Fibroblast of lung (primary cell): ENCODE results near the gene MAML2. TPM values are rescaled to one million over a fixed set of nuclear protein-coding genes. Genes with fewer than 3 reads are reported as not detected.

ENCODE experiments used
- DNase-seq, 2 donors: peaks; one replicate each; pipeline versions ENCODE4 v3.0.0 to v3.0.0-alpha.2; 2010; ENCODE audit warnings: low read depth in 2 of 2
- H2AFZ ChIP-seq: 2 replicates; pipeline ENCODE4 v1.5.1; 2012; ENCODE audit warnings: low read length, control low read depth, inconsistent platforms
- H3K27ac ChIP-seq: 2 replicates; pipeline ENCODE4 v1.5.1; 2011; ENCODE audit warnings: low read length, control low read depth; ENCODE audit not compliant: insufficient read depth
- H3K27me3 ChIP-seq: 2 replicates; pipeline ENCODE4 v1.5.1; 2011; ENCODE audit warnings: mild to moderate bottlenecking, low read length; ENCODE audit not compliant: control insufficient read depth, insufficient read depth
- H3K36me3 ChIP-seq: 2 replicates; pipeline ENCODE4 v1.5.1; 2011; ENCODE audit warnings: low read length; ENCODE audit not compliant: control insufficient read depth, insufficient read depth
- H3K4me1 ChIP-seq: 2 replicates; pipeline ENCODE4 v1.5.1; 2011; ENCODE audit warnings: low read length; ENCODE audit not compliant: control insufficient read depth, insufficient read depth; ENCODE audit errors: extremely low read depth
- H3K4me2 ChIP-seq: 2 replicates; pipeline ENCODE4 v1.5.1; 2011; ENCODE audit warnings: low read length, control low read depth; ENCODE audit not compliant: insufficient read depth; ENCODE audit errors: extremely low read depth
- H3K4me3 ChIP-seq, 4 experiments: fragments of 200-600 bp in 1 of 4; sonication (generic) in 1 of 4; replicated peaks in 1 of 4; 2 replicates each; pipeline ENCODE4 v1.5.1; 2011 to 2016; ENCODE audit warnings: low read length in 4 of 4, low read depth in 3 of 4, mild to moderate bottlenecking in 3 of 4, control low read depth in 2 of 4, inconsistent platforms in 1 of 4, mixed read lengths in 1 of 4; ENCODE audit not compliant: insufficient read depth in 1 of 4; ENCODE audit errors: control extremely low read depth in 1 of 4
- H3K79me2 ChIP-seq: 2 replicates; pipeline ENCODE4 v1.5.1; 2012; ENCODE audit warnings: mild to moderate bottlenecking, low read length, inconsistent platforms; ENCODE audit not compliant: control insufficient read depth, insufficient read depth
- H3K9ac ChIP-seq: 2 replicates; pipeline ENCODE4 v1.5.1; 2011; ENCODE audit warnings: mild to moderate bottlenecking, low read length, control low read depth; ENCODE audit not compliant: insufficient read depth
- H3K9me3 ChIP-seq: 2 replicates; pipeline ENCODE4 v1.5.1; 2012; ENCODE audit warnings: low read depth, low read length; ENCODE audit not compliant: control insufficient read depth, insufficient read depth
- H4K20me1 ChIP-seq: 2 replicates; pipeline ENCODE4 v1.5.1; 2011; ENCODE audit warnings: low read length; ENCODE audit not compliant: control insufficient read depth, insufficient read depth; ENCODE audit errors: extremely low read depth
- EZH2 ChIP-seq: IDR thresholded peaks from 2 replicates; pipeline ENCODE4 v1.5.1; 2012; ENCODE audit warnings: low read length, control low read depth, mild to moderate bottlenecking; ENCODE audit errors: missing control alignments
- polyA plus RNA-seq, 2 donors: library from polyadenylated mRNA; depleted of rRNA in 1 of 2; stranded (reverse) in 1 of 2; unstranded in 1 of 2; fragments of >200 nt; gene quantifications; 2 replicates each; pipeline ENCODE4 v1.2.1, GENCODE V29; 2011 to 2012; ENCODE audit warnings: missing spikeins in 1 of 2
- total RNA-seq: library from RNA; depleted of rRNA; stranded (reverse); fragments of >200 nt; gene quantifications from 2 replicates; pipeline ENCODE4 v1.2.1, GENCODE V29; 2014
- TF ChIP-seq, protein P1 (sequence below), 2 donors: IDR thresholded peaks in 1 of 2; conservative IDR thresholded peaks in 1 of 2; 1 replicate in 1 of 2; 2 replicates in 1 of 2; pipeline ENCODE4 v1.5.1; 2011 to 2012; ENCODE audit warnings: low read length in 2 of 2, control low read depth in 1 of 2, inconsistent platforms in 1 of 2, low read depth in 1 of 2, mild to moderate bottlenecking in 1 of 2

The MAML2 gene
- total and polyA plus RNA-seq, 2 donors (not counting 1 experiment from before 2014, with no cell fraction given): 13.0 to 19.0 TPM

DNA sequence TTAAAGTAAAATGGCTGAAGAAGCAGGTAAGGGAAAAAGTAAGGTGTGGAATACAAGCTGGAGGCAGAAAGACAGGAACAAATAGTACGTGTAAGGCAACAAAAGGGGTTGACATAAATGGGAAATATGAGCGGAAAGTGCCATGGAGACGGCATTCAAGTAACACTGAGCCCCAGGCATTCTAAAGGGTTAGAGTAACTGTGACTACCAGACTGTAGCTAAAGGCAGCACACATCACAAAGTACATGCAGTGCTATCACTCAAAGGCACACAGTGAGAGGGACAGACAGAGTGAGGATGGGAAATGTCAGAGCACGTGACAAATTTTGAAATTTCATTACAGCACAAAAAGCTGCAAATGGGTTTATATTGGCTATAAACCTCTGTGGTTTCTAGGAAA is 13.9 kb upstream of the MAML2 start:
- H3K79me2 ChIP-seq: no peaks in the 10 kb centered on the region
- no peak overlapping the region for H3K27ac ChIP-seq
- H3K27me3 ChIP-seq: no peaks in the 10 kb centered on the region
- no peak overlapping the region for H3K9ac ChIP-seq
- H2AFZ ChIP-seq: no peak overlapping the region
- peaks cover 4% of the 10 kb centered on the region for H3K36me3 ChIP-seq
- no peak for TF ChIP-seq EZH2
- TF ChIP-seq, protein P1, sequence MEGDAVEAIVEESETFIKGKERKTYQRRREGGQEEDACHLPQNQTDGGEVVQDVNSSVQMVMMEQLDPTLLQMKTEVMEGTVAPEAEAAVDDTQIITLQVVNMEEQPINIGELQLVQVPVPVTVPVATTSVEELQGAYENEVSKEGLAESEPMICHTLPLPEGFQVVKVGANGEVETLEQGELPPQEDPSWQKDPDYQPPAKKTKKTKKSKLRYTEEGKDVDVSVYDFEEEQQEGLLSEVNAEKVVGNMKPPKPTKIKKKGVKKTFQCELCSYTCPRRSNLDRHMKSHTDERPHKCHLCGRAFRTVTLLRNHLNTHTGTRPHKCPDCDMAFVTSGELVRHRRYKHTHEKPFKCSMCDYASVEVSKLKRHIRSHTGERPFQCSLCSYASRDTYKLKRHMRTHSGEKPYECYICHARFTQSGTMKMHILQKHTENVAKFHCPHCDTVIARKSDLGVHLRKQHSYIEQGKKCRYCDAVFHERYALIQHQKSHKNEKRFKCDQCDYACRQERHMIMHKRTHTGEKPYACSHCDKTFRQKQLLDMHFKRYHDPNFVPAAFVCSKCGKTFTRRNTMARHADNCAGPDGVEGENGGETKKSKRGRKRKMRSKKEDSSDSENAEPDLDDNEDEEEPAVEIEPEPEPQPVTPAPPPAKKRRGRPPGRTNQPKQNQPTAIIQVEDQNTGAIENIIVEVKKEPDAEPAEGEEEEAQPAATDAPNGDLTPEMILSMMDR (conservative IDR thresholded peaks at IDR 0.05 in 1 of 2, IDR thresholded peaks at IDR 0.05 in 1 of 2; ENCODE audit: low read depth in 1 of 2, low read length in 2 of 2): no peak
- no peaks in the 10 kb centered on the region for H3K9me3 ChIP-seq
- no peaks in the 10 kb centered on the region for H4K20me1 ChIP-seq
- H3K4me3 ChIP-seq: no peak overlapping the region
- no peak for DNase-seq
- no peak overlapping the region for H3K4me2 ChIP-seq
- no peaks in the 10 kb centered on the region for H3K4me1 ChIP-seq

DNA sequence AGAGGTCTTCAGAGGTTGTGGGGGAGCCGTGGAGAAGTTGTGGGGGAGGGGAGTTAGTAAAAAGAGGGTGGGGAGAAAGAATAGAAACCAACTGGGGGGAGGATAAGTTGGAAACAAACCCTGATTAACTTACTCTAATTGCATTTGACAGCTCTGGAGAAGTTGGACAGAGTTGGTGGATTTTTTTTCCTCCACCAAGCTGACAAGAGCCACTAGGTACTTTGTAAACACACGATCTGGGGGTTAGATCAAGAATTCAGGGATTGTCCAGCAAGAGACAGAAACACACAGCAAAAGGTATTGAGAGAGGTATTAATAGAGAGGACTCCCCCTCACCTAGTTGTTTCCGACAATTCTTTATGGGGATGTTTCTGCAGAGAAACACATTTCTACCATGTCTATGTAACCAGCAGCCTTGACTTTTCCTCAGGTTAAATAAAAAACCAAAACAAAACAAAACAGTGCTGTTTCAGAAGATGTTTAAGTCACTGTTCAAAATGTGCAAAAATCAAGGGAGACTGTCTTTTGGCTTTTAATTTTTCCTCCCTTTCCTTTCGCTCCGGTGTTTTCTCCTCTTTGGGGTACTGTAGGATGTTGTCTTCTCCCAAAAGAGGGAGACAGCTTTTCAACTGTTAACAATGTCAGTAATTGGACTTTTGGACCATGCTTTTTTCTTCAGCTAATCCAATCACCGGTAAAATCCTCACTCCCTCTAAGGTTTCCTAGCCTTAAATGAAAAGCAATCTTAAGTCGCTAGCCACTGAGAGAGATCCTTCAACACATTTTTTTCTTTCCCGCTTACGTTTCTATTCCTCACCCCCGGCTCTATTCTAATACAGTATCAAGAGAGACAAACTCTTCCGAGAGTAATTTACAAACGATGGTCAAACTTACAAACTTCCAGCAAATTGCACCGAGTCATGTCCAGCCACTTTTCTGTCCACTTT is 708 bp downstream of the MAML2 start:
- TF ChIP-seq, protein P1 (conservative IDR thresholded peaks at IDR 0.05 in 1 of 2, IDR thresholded peaks at IDR 0.05 in 1 of 2; ENCODE audit: low read depth in 1 of 2, low read length in 2 of 2): no peak
- no peak for TF ChIP-seq EZH2
- Histone ChIP-seq H3K9ac (peak overlapping the region; percentile 72), H3K4me1 (peaks cover 7% of the 10 kb centered on the region), H2AFZ (peak overlapping the region; percentile 50), H3K79me2 (peaks cover 56% of the 10 kb centered on the region), H3K27ac (peak overlapping the region; percentile 89), H3K9me3 (no peaks in the 10 kb centered on the region), H3K4me2 (peak overlapping the region; percentile 99), H3K36me3 (no peaks in the 10 kb centered on the region), H3K4me3 (peak overlapping the region; percentile 67 to 97 (median 90)), H4K20me1 (no peaks in the 10 kb centered on the region), H3K27me3 (no peaks in the 10 kb centered on the region)
- peak; percentile 55 for DNase-seq

DNA sequence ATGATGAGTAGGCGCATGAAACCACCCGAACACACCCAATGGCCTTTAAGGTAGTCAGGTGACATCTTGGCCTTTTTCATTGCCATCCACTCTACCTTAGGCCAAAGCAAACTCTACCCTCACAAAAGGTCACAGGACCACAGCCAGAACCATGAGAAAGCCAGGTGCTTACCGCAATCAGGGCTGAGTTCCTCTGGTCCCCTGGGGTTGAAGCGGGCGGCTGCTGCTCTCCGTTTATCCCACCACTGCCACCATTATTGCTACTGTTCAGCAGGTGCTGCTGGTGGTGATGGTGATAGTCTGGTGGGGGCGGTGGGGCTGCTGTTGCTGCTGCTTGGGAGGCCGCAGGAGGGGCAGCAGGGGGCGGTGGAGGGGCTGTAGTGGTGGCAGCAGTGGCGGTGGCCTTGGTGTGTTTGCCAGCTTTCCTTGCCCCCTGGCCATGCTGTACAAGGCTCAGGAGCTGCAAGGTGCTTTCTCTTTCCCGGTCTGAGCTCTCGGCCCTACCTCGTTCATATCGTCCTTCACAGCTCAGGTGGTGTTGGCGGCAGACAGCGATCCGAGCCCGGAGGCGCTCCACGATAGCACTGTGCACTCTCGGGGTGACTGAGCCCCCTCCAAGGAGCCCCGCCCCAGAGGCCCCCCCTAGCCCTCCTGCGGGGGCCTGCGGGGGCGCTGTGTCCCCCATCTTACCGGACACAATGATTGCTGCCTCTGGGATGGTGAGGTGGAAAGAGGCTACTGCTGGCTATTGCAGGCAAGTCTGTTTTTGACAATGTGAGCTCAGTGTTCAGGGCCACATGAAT is 1.6 kb downstream of the MAML2 start:
- H3K9me3 ChIP-seq: no peaks in the 10 kb centered on the region
- peaks cover 8% of the 10 kb centered on the region for H3K4me1 ChIP-seq
- H3K9ac ChIP-seq: peak overlapping the region; percentile 72
- H2AFZ ChIP-seq: no peak overlapping the region
- DNase-seq: peak; percentile 45 to 70
- no peaks in the 10 kb centered on the region for H3K27me3 ChIP-seq
- TF ChIP-seq EZH2: no peak
- TF ChIP-seq, protein P1 (conservative IDR thresholded peaks at IDR 0.05 in 1 of 2, IDR thresholded peaks at IDR 0.05 in 1 of 2; ENCODE audit: low read depth in 1 of 2, low read length in 2 of 2): peak; percentile 41 to 51
- peak overlapping the region; percentile 99 for H3K4me2 ChIP-seq
- H3K4me3 ChIP-seq: peak overlapping the region; percentile 67 to 97 (median 90)
- no peaks in the 10 kb centered on the region for H4K20me1 ChIP-seq
- no peaks in the 10 kb centered on the region for H3K36me3 ChIP-seq
- peak overlapping the region; percentile 89 for H3K27ac ChIP-seq
- peaks cover 65% of the 10 kb centered on the region for H3K79me2 ChIP-seq
